ENCODE results near the gene MCF2L2.

The MCF2L2 gene

DNA sequence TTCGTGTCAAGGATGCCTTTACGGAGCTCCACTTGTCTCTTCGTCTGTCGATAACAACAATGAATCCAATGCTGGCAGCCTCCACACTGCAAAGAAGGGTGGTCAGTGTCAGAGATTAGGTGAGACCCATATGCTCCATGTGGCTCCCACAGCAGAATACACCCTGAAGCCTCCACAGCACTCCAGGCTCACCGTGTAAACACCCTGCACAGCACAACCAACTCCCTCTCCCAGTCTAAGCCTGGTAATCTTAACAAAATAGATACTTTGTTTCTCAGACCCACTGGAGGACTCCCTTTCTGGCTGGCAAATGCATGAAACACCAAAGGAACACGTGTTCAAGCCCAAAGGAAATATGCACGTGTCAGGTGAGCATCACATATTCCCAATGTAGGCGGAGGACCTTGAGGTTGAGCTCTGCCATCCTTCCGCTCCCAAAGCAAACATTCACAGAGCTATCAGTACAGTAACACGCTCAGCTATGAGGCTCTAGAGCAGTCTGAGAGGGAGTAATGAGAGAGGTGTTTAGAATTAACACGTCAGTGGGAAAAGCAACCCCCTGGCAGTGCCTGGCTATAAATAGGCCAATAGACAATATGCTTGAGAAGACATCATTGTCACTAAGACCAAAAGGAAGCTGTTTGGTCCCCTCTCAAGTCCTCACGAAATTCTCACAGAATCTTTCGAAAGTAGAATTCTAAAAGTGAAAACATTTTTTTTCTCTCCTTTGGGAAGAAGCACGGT lies 86.7 kb downstream of the MCF2L2 start:
- no peak for DNase-seq (ENCODE audit: insufficient read length, low spot score)
- no peak for FAIRE-seq
- no peak for TF ChIP-seq TAF1 (IDR thresholded peaks at IDR 0.05; ENCODE audit: low read depth, low read length)
- TF ChIP-seq POLR2A (IDR thresholded peaks at IDR 0.05; ENCODE audit: low read depth, low read length): no peak
- TF ChIP-seq SPI1 (IDR thresholded peaks at IDR 0.05; ENCODE audit: low read depth, low read length): no peak
- no peak for TF ChIP-seq POU2F2 (IDR thresholded peaks at IDR 0.05; ENCODE audit: low read depth, low read length)
- no peak for TF ChIP-seq PAX5 (IDR thresholded peaks at IDR 0.05; ENCODE audit: insufficient read depth, low read length, severe bottlenecking)
- no peak for TF ChIP-seq POLR2AphosphoS5 (IDR thresholded peaks at IDR 0.05; ENCODE audit: low read depth, low read length)

DNA sequence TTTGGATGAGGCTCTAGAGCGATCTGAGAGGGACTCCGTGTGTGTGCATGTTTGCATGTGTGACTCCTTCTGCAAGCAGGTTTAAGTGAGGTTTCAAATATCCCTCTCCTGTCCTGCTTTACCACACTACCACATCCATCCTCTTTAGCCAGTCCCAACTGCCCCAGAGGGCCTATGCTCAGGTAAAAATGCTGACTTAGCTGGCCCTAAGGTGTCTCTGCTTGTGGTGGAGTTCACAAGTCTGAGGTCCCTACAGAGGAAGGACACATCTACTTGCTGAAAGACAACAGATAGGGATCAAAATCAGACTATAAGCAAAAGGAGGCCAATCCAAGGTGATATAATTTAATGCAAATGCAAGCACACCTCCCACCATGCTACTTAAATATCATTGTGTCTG lies 88.2 kb downstream of the MCF2L2 start:
- no peak for FAIRE-seq
- no peak for DNase-seq (ENCODE audit: insufficient read length, low spot score)
- TF ChIP-seq PAX5 (IDR thresholded peaks at IDR 0.05; ENCODE audit: insufficient read depth, low read length, severe bottlenecking) (no peak), POLR2AphosphoS5 (IDR thresholded peaks at IDR 0.05; ENCODE audit: low read depth, low read length) (no peak), SPI1 (IDR thresholded peaks at IDR 0.05; ENCODE audit: low read depth, low read length) (no peak), TAF1 (IDR thresholded peaks at IDR 0.05; ENCODE audit: low read depth, low read length) (no peak), POU2F2 (IDR thresholded peaks at IDR 0.05; ENCODE audit: low read depth, low read length) (no peak), POLR2A (IDR thresholded peaks at IDR 0.05; ENCODE audit: low read depth, low read length) (no peak)

DNA sequence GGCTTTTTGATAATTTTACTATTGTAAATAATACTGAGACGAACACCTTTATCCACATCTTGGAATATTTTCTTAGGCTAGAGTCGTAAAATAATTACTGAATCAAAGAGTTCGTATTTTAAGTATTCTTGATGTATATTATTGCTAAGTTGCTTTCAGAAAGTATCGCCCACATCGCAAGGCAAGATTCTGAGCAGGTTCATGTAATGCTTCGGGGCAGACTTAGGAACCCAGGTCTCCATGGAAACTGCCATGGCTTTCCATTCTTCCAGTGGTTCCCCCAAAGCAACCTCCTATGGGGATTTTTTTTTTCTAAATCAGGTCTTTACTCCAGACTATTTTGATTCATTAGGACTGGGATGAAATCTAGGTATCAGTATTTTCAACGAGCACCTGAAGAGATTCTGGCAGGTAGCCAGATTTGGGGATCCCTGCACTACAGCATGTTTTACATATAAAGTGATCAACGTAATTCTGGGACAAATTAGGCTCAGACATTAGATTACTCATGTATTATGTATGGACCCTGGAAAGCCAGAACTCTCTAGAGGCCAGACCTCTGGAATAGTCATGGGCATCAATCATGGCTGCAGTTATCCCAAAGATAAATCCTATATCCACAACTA lies 88.8 kb downstream of the MCF2L2 start:
- DNase-seq (ENCODE audit: insufficient read length, low spot score) (no peak), FAIRE-seq (no peak)
- TF ChIP-seq POU2F2 (IDR thresholded peaks at IDR 0.05; ENCODE audit: low read depth, low read length) (no peak), PAX5 (IDR thresholded peaks at IDR 0.05; ENCODE audit: insufficient read depth, low read length, severe bottlenecking) (no peak), TAF1 (IDR thresholded peaks at IDR 0.05; ENCODE audit: low read depth, low read length) (no peak), POLR2AphosphoS5 (IDR thresholded peaks at IDR 0.05; ENCODE audit: low read depth, low read length) (no peak), POLR2A (IDR thresholded peaks at IDR 0.05; ENCODE audit: low read depth, low read length) (no peak), SPI1 (IDR thresholded peaks at IDR 0.05; ENCODE audit: low read depth, low read length) (no peak)

DNA sequence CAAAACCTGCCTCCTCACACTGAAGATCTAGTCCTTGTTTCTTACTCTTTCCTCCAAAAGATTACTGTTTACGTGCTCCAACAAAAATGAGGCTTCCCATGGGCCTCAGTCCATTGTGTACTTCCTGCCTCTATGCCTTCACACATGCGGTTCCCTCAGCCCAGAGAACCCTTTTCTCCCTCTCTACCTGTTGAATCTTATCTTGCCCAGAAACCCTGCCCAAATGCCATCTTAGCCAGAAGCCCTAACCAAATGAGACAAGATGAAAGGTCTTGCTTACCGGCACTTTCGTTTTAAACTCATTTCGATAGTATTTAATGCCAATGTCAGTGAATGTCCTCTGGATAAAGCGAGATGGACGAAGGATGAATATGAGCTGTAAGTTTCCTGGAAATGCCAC lies 89.9 kb downstream of the MCF2L2 start:
- DNase-seq (ENCODE audit: insufficient read length, low spot score) (no peak), FAIRE-seq (no peak)
- TF ChIP-seq POLR2A (IDR thresholded peaks at IDR 0.05; ENCODE audit: low read depth, low read length) (no peak), PAX5 (IDR thresholded peaks at IDR 0.05; ENCODE audit: insufficient read depth, low read length, severe bottlenecking) (no peak), POLR2AphosphoS5 (IDR thresholded peaks at IDR 0.05; ENCODE audit: low read depth, low read length) (no peak)

DNA sequence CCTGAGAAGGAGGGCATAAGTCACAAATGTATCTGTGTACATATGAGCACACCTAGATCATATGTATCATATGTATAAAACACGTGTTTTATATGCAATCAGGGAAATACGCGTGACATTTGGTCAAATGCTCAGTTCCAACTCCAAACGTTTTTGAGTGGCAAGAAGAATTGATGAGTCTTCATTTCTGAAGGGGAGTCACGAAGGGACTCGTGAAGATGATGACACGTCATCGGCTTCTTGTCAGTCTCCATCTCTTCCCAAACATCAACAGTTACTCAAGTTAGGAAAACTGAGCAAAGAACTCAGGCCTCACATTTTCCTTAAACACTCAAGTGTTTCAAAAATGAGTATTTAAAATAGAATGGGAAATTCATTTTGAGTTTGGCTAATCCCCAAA lies 95.9 kb downstream of the MCF2L2 start:
- FAIRE-seq: no peak
- TF ChIP-seq SPI1 (IDR thresholded peaks at IDR 0.05; ENCODE audit: low read depth, low read length): no peak
- DNase-seq (ENCODE audit: insufficient read length, low spot score): no peak

DNA sequence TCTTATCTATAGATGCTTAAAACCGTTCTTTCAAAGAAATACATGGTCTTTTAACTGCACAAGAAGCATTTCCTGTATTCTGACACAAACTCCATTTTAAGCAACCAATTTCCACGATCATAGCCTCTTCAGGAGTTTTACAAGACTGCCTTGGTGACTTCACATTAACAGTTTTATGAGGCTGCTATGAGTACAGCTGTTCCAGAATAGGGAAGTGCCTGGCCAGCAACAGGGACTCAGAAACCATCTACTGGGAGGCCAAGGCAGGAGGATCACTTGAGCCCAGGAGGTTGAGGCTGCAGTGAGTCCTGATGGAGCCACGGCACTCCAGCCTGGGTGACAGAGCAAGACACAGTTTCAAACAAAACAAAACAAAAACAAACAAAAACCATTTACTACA lies 96.9 kb downstream of the MCF2L2 start:
- DNase-seq (ENCODE audit: insufficient read length, low spot score): no peak
- no peak for FAIRE-seq
- no peak for TF ChIP-seq TAF1 (IDR thresholded peaks at IDR 0.05; ENCODE audit: low read depth, low read length)
- no peak for TF ChIP-seq PAX5 (IDR thresholded peaks at IDR 0.05; ENCODE audit: insufficient read depth, low read length, severe bottlenecking)
- TF ChIP-seq POU2F2 (IDR thresholded peaks at IDR 0.05; ENCODE audit: low read depth, low read length): no peak
- no peak for TF ChIP-seq POLR2AphosphoS5 (IDR thresholded peaks at IDR 0.05; ENCODE audit: low read depth, low read length)
- TF ChIP-seq POLR2A (IDR thresholded peaks at IDR 0.05; ENCODE audit: low read depth, low read length): no peak
- no peak for TF ChIP-seq SPI1 (IDR thresholded peaks at IDR 0.05; ENCODE audit: low read depth, low read length)

DNA sequence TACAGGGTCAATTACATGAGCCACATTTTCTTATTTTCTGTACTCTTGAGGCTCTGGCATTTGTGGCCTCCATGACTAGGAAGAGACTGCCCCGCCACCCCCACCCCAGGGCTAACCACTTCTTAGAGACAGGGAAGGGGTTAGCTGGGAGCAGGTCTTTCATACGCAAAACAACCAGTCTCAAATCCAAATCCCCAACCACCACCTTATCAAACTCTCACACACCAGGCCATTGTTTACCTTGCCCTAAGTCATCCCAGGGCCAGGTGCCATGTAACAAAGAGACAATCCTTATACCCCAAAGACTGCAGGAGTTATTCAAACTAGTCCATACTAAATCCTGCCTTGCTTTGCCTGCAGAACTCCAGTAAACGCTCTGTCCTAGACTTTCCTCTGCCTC lies 97.5 kb downstream of the MCF2L2 start:
- TF ChIP-seq POLR2A (IDR thresholded peaks at IDR 0.05; ENCODE audit: low read depth, low read length): no peak
- TF ChIP-seq SPI1 (IDR thresholded peaks at IDR 0.05; ENCODE audit: low read depth, low read length): no peak
- TF ChIP-seq PAX5 (IDR thresholded peaks at IDR 0.05; ENCODE audit: insufficient read depth, low read length, severe bottlenecking): no peak
- no peak for TF ChIP-seq TAF1 (IDR thresholded peaks at IDR 0.05; ENCODE audit: low read depth, low read length)
- TF ChIP-seq POLR2AphosphoS5 (IDR thresholded peaks at IDR 0.05; ENCODE audit: low read depth, low read length): no peak
- no peak for FAIRE-seq
- DNase-seq (ENCODE audit: insufficient read length, low spot score): no peak

DNA sequence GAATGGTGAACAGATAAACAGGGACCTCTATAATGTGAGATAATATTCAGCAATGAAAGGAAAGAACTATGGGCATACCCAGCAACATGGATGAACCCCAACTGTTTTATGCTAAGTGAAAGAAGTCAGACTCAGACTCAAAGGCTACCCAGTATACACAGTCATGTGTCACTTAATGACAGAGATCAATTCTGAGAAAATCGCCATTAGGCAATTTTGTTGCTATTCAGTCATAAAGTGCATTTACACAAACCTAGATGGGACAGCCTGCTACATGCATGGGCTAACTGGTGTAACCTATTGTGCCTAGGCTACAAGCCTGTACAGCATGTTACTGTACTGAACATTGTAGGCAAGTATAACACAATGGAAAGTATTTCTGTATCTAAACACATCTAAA lies 98.9 kb downstream of the MCF2L2 start:
- no peak for TF ChIP-seq TAF1 (IDR thresholded peaks at IDR 0.05; ENCODE audit: low read depth, low read length)
- no peak for TF ChIP-seq SPI1 (IDR thresholded peaks at IDR 0.05; ENCODE audit: low read depth, low read length)
- TF ChIP-seq PAX5 (IDR thresholded peaks at IDR 0.05; ENCODE audit: insufficient read depth, low read length, severe bottlenecking): no peak
- no peak for TF ChIP-seq POLR2AphosphoS5 (IDR thresholded peaks at IDR 0.05; ENCODE audit: low read depth, low read length)
- TF ChIP-seq POLR2A (IDR thresholded peaks at IDR 0.05; ENCODE audit: low read depth, low read length): no peak
- no peak for TF ChIP-seq POU2F2 (IDR thresholded peaks at IDR 0.05; ENCODE audit: low read depth, low read length)
- DNase-seq (ENCODE audit: insufficient read length, low spot score) (no peak), FAIRE-seq (no peak)

DNA sequence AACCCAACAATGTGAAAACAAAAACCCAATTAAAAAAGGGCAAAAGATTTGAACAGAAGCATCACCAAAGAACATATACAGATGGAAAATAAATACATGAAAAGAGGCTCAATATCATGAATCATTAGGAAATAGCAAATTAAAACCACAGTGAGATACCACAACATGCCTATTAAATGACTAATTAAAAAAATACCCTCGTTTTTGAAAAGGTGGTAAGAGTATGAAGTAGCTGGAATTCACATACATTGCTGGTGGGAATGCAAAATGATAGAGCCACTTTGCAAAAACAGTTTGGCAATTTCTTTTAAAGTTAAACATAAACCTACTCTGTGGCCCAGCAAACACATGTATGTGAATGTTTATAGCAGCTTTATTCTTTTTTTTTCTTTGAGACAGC lies 99.6 kb downstream of the MCF2L2 start:
- TF ChIP-seq TAF1 (IDR thresholded peaks at IDR 0.05; ENCODE audit: low read depth, low read length) (no peak), SPI1 (IDR thresholded peaks at IDR 0.05; ENCODE audit: low read depth, low read length) (no peak), POLR2AphosphoS5 (IDR thresholded peaks at IDR 0.05; ENCODE audit: low read depth, low read length) (no peak), POU2F2 (IDR thresholded peaks at IDR 0.05; ENCODE audit: low read depth, low read length) (no peak), POLR2A (IDR thresholded peaks at IDR 0.05; ENCODE audit: low read depth, low read length) (no peak), PAX5 (IDR thresholded peaks at IDR 0.05; ENCODE audit: insufficient read depth, low read length, severe bottlenecking) (no peak)
- DNase-seq (ENCODE audit: insufficient read length, low spot score) (no peak), FAIRE-seq (no peak)

DNA sequence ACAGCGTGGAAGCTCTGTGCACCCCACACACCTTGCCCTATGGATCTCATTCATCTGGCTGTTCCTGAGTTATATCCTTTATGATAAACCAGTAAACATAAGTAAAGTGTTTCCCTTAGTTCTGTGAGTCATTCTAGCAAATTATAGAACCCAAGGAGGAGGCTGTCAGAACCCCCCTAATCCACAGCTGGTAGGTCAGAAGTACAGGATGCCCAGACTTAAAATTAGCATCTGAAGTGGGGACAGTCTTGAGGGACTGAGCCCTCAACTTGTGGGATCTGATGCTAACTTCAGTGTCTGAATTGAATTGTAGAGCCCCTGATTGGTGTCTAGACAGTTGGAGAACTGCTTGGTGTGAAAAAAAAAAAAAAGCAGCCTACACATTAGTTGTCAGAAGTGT lies 100.3 kb downstream of the MCF2L2 start:
- no peak for DNase-seq (ENCODE audit: insufficient read length, low spot score)
- TF ChIP-seq POU2F2 (IDR thresholded peaks at IDR 0.05; ENCODE audit: low read depth, low read length) (no peak), SPI1 (IDR thresholded peaks at IDR 0.05; ENCODE audit: low read depth, low read length) (no peak), PAX5 (IDR thresholded peaks at IDR 0.05; ENCODE audit: insufficient read depth, low read length, severe bottlenecking) (no peak), POLR2AphosphoS5 (IDR thresholded peaks at IDR 0.05; ENCODE audit: low read depth, low read length) (no peak), POLR2A (IDR thresholded peaks at IDR 0.05; ENCODE audit: low read depth, low read length) (no peak), TAF1 (IDR thresholded peaks at IDR 0.05; ENCODE audit: low read depth, low read length) (no peak)
- no peak for FAIRE-seq

All from GM12891 (cell line).